ENCODE data around the gene NCCRP1.
"Not testable (repeated sequence)": the region's sequence is repeated elsewhere in the genome, so short reads cannot be mapped to it uniquely, and the experiment has no call there.

NCCRP1 gene

DNA sequence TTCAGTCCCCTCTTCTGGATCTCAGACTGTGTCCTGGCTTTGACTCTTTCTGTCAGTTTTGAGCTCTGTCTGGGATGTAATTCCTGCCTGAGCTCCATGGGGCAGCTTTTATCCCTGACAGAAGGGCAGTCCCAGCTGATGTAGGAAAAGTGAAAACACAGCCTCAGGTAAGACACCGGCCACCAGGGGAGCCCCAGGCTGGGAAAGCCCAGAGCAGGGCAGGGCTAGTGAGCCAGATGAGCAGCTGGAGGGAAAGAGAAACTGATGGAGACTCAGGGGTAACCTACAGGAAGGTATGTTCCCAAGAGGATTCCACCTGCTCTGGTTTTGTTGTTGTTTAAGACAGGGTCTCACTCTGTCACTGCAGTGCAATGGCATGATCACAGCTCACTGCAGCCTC is 48.4 kb downstream of the NCCRP1 start:
- WGBS, 2 donors (ENCODE audit: extremely low coverage in 2 of 2, insufficient read length in 2 of 2, insufficient replicate concordance in 1 of 2): no CpG with 5 or more reads among the region's 1 CpG
- not testable (repeated sequence) for H3K36me3 ChIP-seq (replicated peaks in 1 of 2; ENCODE audit: control insufficient read depth in 2 of 2, insufficient read depth in 2 of 2, low read length in 2 of 2); H2AK5ac ChIP-seq (ENCODE audit: low read depth, low read length); H3K9me3 ChIP-seq (replicated peaks in 1 of 2; ENCODE audit: control insufficient read depth in 2 of 2, insufficient read depth in 1 of 2, low read depth in 1 of 2, low read length in 2 of 2); H4K91ac ChIP-seq (ENCODE audit: low read depth, low read length, poor library complexity); H3K9ac ChIP-seq (ENCODE audit: low read depth, low read length, poor library complexity); H2AFZ ChIP-seq (ENCODE audit: low read length); H3K14ac ChIP-seq (ENCODE audit: low read length); H4K8ac ChIP-seq (ENCODE audit: low read depth, low read length); H2BK120ac ChIP-seq (ENCODE audit: low read depth, low read length); H2BK12ac ChIP-seq (ENCODE audit: low read length); H3K4me2 ChIP-seq (ENCODE audit: insufficient read depth, low read length, poor library complexity, severe bottlenecking); H3K4me1 ChIP-seq (ENCODE audit: control insufficient read depth in 2 of 2, insufficient read depth in 1 of 2, low read depth in 1 of 2, low read length in 2 of 2); H3K79me1 ChIP-seq (ENCODE audit: low read depth, low read length); H3K18ac ChIP-seq (ENCODE audit: low read length); H3K4ac ChIP-seq (ENCODE audit: low read length); H3K23ac ChIP-seq (ENCODE audit: low read depth, low read length, poor library complexity); H2BK15ac ChIP-seq (ENCODE audit: low read length); H2BK5ac ChIP-seq (ENCODE audit: low read length); H3K4me3 ChIP-seq (ENCODE audit: low read length in 2 of 2); H3K27ac ChIP-seq (replicated peaks; ENCODE audit: low read length); DNase-seq (ENCODE audit: low spot score)
- H3K27me3 ChIP-seq (ENCODE audit: control insufficient read depth in 3 of 3, insufficient read depth in 3 of 3, low read depth in 1 of 3, low read length in 3 of 3): peaks cover 19 to 37% (median 33%) of the 10 kb centered on the region in 3 experiments

DNA sequence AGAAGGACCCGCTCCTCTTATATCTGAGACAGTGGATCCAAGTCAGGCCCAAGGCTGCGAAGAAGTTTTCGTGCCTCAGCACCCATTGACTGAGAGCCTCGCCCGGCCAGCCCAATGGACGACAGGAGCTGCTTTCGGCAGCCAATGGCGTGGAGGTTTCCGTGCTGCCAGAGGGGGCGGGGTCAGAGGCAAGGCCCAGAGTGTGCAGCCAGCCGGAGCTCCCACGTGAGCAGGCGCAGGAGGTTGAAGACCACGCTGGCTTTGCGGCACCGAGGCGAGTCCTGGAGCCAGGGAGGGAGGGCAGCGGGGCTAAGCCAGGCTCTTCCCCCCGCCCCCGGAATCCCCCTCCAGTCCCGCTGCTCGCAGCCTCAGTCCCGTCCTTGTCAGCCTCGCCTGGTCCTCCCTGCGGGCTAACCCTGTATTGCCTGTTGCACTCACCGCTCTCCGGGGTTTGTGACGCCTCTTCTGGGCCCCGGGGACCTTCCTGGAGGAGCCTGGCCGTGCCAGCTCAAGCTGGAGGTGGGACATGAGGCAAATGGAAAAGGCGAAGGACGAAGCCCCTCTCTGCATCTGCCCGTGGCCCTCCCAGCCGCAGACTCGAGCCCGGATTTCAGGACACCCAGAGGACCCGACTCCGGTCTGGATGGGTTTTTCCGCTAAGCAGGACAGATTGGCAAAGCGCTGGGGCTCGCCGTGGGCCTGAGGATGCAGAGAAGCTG is 50.3 kb downstream of the NCCRP1 start:
- peaks cover 0 to 9% of the 10 kb centered on the region in 2 donors for H3K9me3 ChIP-seq (replicated peaks in 1 of 2; ENCODE audit: control insufficient read depth in 2 of 2, insufficient read depth in 1 of 2, low read depth in 1 of 2, low read length in 2 of 2)
- H2BK120ac ChIP-seq (ENCODE audit: low read depth, low read length): peak overlapping the region; percentile 47
- H3K23ac ChIP-seq (ENCODE audit: low read depth, low read length, poor library complexity): peak overlapping the region; percentile 43
- peak overlapping the region; percentile 71 for H3K14ac ChIP-seq (ENCODE audit: low read length)
- peak overlapping the region; percentile 33 for H3K4me2 ChIP-seq (ENCODE audit: insufficient read depth, low read length, poor library complexity, severe bottlenecking)
- WGBS, 2 donors (ENCODE audit: extremely low coverage in 2 of 2, insufficient read length in 2 of 2, insufficient replicate concordance in 1 of 2): no CpG with 5 or more reads among the region's 42 CpGs
- peak overlapping the region; percentile 49 for H2BK15ac ChIP-seq (ENCODE audit: low read length)
- peak overlapping the region; percentile 83 for H2AFZ ChIP-seq (ENCODE audit: low read length)
- H3K27ac ChIP-seq (replicated peaks; ENCODE audit: low read length): no peak overlapping the region
- H2AK5ac ChIP-seq (ENCODE audit: low read depth, low read length): peak overlapping the region; percentile 63
- H2BK12ac ChIP-seq (ENCODE audit: low read length): no peak overlapping the region
- peak overlapping the region; percentile 17 for H4K8ac ChIP-seq (ENCODE audit: low read depth, low read length)
- no peaks in the 10 kb centered on the region for H3K36me3 ChIP-seq (replicated peaks in 1 of 2; ENCODE audit: control insufficient read depth in 2 of 2, insufficient read depth in 2 of 2, low read length in 2 of 2)
- no peak overlapping the region for H3K9ac ChIP-seq (ENCODE audit: low read depth, low read length, poor library complexity)
- H3K4me3 ChIP-seq (ENCODE audit: low read length in 2 of 2): peak overlapping the region in 1 of 2 donors; percentile 1
- H3K4ac ChIP-seq (ENCODE audit: low read length): no peak overlapping the region
- DNase-seq (ENCODE audit: low spot score): no peak
- peak overlapping the region; percentile 85 for H3K18ac ChIP-seq (ENCODE audit: low read length)
- peak overlapping the region; percentile 66 for H2BK5ac ChIP-seq (ENCODE audit: low read length)
- H3K4me1 ChIP-seq (ENCODE audit: control insufficient read depth in 2 of 2, insufficient read depth in 1 of 2, low read depth in 1 of 2, low read length in 2 of 2): peaks cover 0 to 2% of the 10 kb centered on the region in 2 donors
- H3K27me3 ChIP-seq (ENCODE audit: control insufficient read depth in 3 of 3, insufficient read depth in 3 of 3, low read depth in 1 of 3, low read length in 3 of 3): peaks cover 19 to 50% (median 38%) of the 10 kb centered on the region in 3 experiments
- no peaks in the 10 kb centered on the region for H3K79me1 ChIP-seq (ENCODE audit: low read depth, low read length)
- no peak overlapping the region for H4K91ac ChIP-seq (ENCODE audit: low read depth, low read length, poor library complexity)

DNA sequence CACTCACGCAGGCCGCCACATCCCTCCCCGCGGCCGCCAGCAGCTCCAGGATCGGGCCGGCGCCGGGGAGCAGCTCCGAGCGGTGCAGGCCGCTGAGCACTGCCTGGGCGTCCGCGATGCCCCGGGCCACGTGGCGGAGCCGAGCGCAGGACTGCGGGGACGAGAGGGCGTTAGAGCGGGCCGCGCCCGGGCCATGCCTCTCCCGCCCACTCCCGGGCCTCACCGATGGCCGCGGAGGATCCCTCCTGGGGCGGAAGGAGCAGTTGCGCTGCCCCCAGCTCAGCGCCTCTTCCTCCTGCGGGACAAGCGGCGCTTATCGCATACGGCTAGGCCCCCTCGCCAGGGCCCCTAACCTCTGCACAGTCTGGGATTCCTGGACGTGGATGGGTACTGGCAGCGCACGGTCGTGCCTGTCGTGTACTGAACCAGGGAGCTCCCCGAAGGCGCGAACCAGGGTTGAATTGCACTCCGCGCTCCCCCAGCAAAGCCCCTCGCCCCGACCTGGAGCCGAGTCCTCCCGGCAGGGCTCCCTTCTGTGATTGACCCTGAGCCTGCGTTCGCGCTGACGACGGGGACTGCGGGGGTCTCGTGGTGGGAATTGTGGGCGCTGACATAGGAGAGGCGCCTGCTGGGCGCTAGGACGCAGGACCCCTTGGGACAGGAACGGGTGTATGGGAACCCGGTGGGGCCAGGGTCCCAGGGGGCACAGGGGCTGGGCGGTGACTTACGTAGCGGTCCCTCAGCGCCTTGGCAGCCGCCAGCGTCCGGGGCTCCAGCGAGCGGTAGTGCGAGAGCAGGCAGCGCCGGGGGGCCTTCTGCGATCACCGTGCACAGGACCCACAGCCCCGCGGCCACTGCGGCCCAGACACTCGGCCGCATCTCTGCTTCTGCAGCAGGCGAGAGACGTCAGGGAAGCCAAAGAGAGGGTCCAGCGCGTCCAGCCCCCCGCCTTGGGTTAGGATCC is 51.2 kb downstream of the NCCRP1 start:
- peaks cover 0 to 9% of the 10 kb centered on the region in 2 donors for H3K9me3 ChIP-seq (replicated peaks in 1 of 2; ENCODE audit: control insufficient read depth in 2 of 2, insufficient read depth in 1 of 2, low read depth in 1 of 2, low read length in 2 of 2)
- WGBS, 2 donors (ENCODE audit: extremely low coverage in 2 of 2, insufficient read length in 2 of 2, insufficient replicate concordance in 1 of 2): no CpG with 5 or more reads among the region's 92 CpGs
- peak overlapping the region; percentile 85 for H3K18ac ChIP-seq (ENCODE audit: low read length)
- H2BK5ac ChIP-seq (ENCODE audit: low read length): peak overlapping the region; percentile 66
- peak overlapping the region; percentile 73 for H3K23ac ChIP-seq (ENCODE audit: low read depth, low read length, poor library complexity)
- peak overlapping the region; percentile 6 to 9 for H3K4me3 ChIP-seq (ENCODE audit: low read length in 2 of 2)
- peaks cover 19 to 59% (median 38%) of the 10 kb centered on the region in 3 experiments for H3K27me3 ChIP-seq (ENCODE audit: control insufficient read depth in 3 of 3, insufficient read depth in 3 of 3, low read depth in 1 of 3, low read length in 3 of 3)
- DNase-seq (ENCODE audit: low spot score): no peak
- peak overlapping the region; percentile 78 for H3K4ac ChIP-seq (ENCODE audit: low read length)
- H3K79me1 ChIP-seq (ENCODE audit: low read depth, low read length): no peaks in the 10 kb centered on the region
- no peak overlapping the region for H4K8ac ChIP-seq (ENCODE audit: low read depth, low read length)
- no peak overlapping the region for H3K9ac ChIP-seq (ENCODE audit: low read depth, low read length, poor library complexity)
- H2BK12ac ChIP-seq (ENCODE audit: low read length): no peak overlapping the region
- no peaks in the 10 kb centered on the region for H3K36me3 ChIP-seq (replicated peaks in 1 of 2; ENCODE audit: control insufficient read depth in 2 of 2, insufficient read depth in 2 of 2, low read length in 2 of 2)
- peak overlapping the region; percentile 95 for H2AK5ac ChIP-seq (ENCODE audit: low read depth, low read length)
- H3K4me2 ChIP-seq (ENCODE audit: insufficient read depth, low read length, poor library complexity, severe bottlenecking): peak overlapping the region; percentile 33
- H2AFZ ChIP-seq (ENCODE audit: low read length): peak overlapping the region; percentile 83
- H3K4me1 ChIP-seq (ENCODE audit: control insufficient read depth in 2 of 2, insufficient read depth in 1 of 2, low read depth in 1 of 2, low read length in 2 of 2): peaks cover 0 to 2% of the 10 kb centered on the region in 2 donors
- no peak overlapping the region for H3K27ac ChIP-seq (replicated peaks; ENCODE audit: low read length)
- H2BK15ac ChIP-seq (ENCODE audit: low read length): peak overlapping the region; percentile 49
- H4K91ac ChIP-seq (ENCODE audit: low read depth, low read length, poor library complexity): no peak overlapping the region
- peak overlapping the region; percentile 71 for H3K14ac ChIP-seq (ENCODE audit: low read length)
- peak overlapping the region; percentile 47 for H2BK120ac ChIP-seq (ENCODE audit: low read depth, low read length)

Data from neuronal stem cell (in vitro differentiated cells).